ENCODE data around the gene MAGI2. TPM values are rescaled to one million over a fixed set of nuclear protein-coding genes. Genes with fewer than 3 reads are reported as not detected.

Gene MAGI2
- total RNA-seq, 1 experiment from 2014 or later: 0.34 TPM

DNA sequence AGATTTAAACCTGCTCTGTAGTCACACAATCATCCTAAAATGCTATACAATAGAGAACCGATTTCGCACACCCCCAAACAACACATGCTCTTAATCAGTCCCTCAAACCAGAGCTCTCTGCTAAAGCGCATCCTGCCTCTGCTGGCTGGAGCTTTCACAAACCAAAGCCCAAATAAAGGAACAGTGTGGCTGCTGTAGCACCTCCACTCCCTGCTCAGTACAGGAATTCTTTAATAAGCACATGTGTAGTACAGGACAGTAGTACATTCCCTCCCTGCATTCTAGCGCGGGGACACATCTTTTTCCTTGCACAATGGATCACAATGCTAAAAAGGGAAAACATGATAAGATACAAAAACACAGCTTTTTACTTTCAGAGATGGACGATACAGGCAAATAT lies 684.6 kb downstream of the MAGI2 start:
- Histone ChIP-seq H3K4me3 (ENCODE audit: low read depth, low read length, poor library complexity, severe bottlenecking) (no peak overlapping the region), H3K4me1 (ENCODE audit: insufficient read depth, low read length, poor library complexity, severe bottlenecking) (no peaks in the 10 kb centered on the region), H3K27me3 (replicated peaks; ENCODE audit: insufficient read depth, low read depth, low read length, poor library complexity) (peaks cover 92% of the 10 kb centered on the region), H3K36me3 (ENCODE audit: insufficient read depth, low read length, poor library complexity, severe bottlenecking) (no peaks in the 10 kb centered on the region), H3K27ac (ENCODE audit: low read depth, low read length, poor library complexity, severe bottlenecking) (no peak overlapping the region), H3K9me3 (ENCODE audit: low read depth, low read length, poor library complexity, severe bottlenecking) (no peaks in the 10 kb centered on the region)
- intact Hi-C loops (cut with micrococcal nuclease; ENCODE audit: unreplicated experiment): no loop called here
- ChIA-PET CTCF (no interaction called here), POLR2A (ENCODE audit: low non-redundant PET) (no interaction called here)
- DNase-seq (ENCODE audit: low spot score): no peak
- no TSS peak for BruUV-seq (replicated peaks)
- no peak for TF ChIP-seq EZH2 (IDR thresholded peaks at IDR 0.05; ENCODE audit: borderline replicate concordance, low read depth, low read length, poor library complexity, severe bottlenecking)
- TF ChIP-seq, protein P1, sequence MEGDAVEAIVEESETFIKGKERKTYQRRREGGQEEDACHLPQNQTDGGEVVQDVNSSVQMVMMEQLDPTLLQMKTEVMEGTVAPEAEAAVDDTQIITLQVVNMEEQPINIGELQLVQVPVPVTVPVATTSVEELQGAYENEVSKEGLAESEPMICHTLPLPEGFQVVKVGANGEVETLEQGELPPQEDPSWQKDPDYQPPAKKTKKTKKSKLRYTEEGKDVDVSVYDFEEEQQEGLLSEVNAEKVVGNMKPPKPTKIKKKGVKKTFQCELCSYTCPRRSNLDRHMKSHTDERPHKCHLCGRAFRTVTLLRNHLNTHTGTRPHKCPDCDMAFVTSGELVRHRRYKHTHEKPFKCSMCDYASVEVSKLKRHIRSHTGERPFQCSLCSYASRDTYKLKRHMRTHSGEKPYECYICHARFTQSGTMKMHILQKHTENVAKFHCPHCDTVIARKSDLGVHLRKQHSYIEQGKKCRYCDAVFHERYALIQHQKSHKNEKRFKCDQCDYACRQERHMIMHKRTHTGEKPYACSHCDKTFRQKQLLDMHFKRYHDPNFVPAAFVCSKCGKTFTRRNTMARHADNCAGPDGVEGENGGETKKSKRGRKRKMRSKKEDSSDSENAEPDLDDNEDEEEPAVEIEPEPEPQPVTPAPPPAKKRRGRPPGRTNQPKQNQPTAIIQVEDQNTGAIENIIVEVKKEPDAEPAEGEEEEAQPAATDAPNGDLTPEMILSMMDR (conservative IDR thresholded peaks at IDR 0.05; ENCODE audit: low read depth, low read length): no peak

GRCh38 chr7:78765943-78766729 lies 687.3 kb downstream of the MAGI2 start:
- no peak for DNase-seq (ENCODE audit: low spot score)
- CTCF ChIA-PET: no interaction called here
- TF ChIP-seq, protein P1 (conservative IDR thresholded peaks at IDR 0.05; ENCODE audit: low read depth, low read length): no peak
- TF ChIP-seq EZH2 (IDR thresholded peaks at IDR 0.05; ENCODE audit: borderline replicate concordance, low read depth, low read length, poor library complexity, severe bottlenecking): no peak
- H3K4me3 ChIP-seq (ENCODE audit: low read depth, low read length, poor library complexity, severe bottlenecking): no peak overlapping the region
- H3K36me3 ChIP-seq (ENCODE audit: insufficient read depth, low read length, poor library complexity, severe bottlenecking): no peaks in the 10 kb centered on the region
- peaks cover 77% of the 10 kb centered on the region for H3K27me3 ChIP-seq (replicated peaks; ENCODE audit: insufficient read depth, low read depth, low read length, poor library complexity)
- H3K9me3 ChIP-seq (ENCODE audit: low read depth, low read length, poor library complexity, severe bottlenecking): no peaks in the 10 kb centered on the region
- BruUV-seq (replicated peaks): no TSS peak
- intact Hi-C loops (cut with micrococcal nuclease; ENCODE audit: unreplicated experiment): no loop called here
- H3K27ac ChIP-seq (ENCODE audit: low read depth, low read length, poor library complexity, severe bottlenecking): no peak overlapping the region
- no peaks in the 10 kb centered on the region for H3K4me1 ChIP-seq (ENCODE audit: insufficient read depth, low read length, poor library complexity, severe bottlenecking)
- POLR2A ChIA-PET (ENCODE audit: low non-redundant PET): interaction anchor here (0.5 kb wide), 1 partner anchor 1267 kb away, joined by 25 read pairs; no protein-coding TSS in a partner anchor

DNA sequence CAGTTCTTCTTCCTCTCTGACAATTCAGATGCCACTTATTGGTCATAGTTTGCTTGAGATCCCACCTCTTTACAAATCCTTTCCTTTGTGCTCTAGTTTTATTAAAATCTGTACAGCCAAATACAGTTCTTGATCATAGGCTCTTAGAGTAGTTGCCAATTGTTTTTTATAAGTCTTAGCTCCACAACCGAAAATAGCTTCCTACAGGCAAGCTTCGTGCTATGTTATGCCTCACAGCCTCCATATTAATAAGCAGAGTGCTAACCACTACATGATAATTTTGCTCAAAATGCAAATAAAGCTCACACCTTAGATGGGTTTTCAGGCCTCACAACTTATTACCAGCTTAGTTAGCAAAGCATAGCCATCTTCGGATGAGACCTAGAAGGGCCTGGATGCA lies 688.9 kb downstream of the MAGI2 start:
- Histone ChIP-seq H3K4me1 (ENCODE audit: insufficient read depth, low read length, poor library complexity, severe bottlenecking) (no peaks in the 10 kb centered on the region), H3K4me3 (ENCODE audit: low read depth, low read length, poor library complexity, severe bottlenecking) (no peak overlapping the region), H3K36me3 (ENCODE audit: insufficient read depth, low read length, poor library complexity, severe bottlenecking) (no peaks in the 10 kb centered on the region), H3K9me3 (ENCODE audit: low read depth, low read length, poor library complexity, severe bottlenecking) (no peaks in the 10 kb centered on the region), H3K27ac (ENCODE audit: low read depth, low read length, poor library complexity, severe bottlenecking) (no peak overlapping the region), H3K27me3 (replicated peaks; ENCODE audit: insufficient read depth, low read depth, low read length, poor library complexity) (peaks cover 61% of the 10 kb centered on the region)
- ChIA-PET POLR2A (ENCODE audit: low non-redundant PET) (no interaction called here), CTCF (no interaction called here)
- DNase-seq (ENCODE audit: low spot score): no peak
- TF ChIP-seq, protein P1 (conservative IDR thresholded peaks at IDR 0.05; ENCODE audit: low read depth, low read length): no peak
- TF ChIP-seq EZH2 (IDR thresholded peaks at IDR 0.05; ENCODE audit: borderline replicate concordance, low read depth, low read length, poor library complexity, severe bottlenecking): no peak
- intact Hi-C loops (cut with micrococcal nuclease; ENCODE audit: unreplicated experiment): no loop called here
- no TSS peak for BruUV-seq (replicated peaks)

Measured in A673 (cell line).